Colonic mucosa (tissue), 4 donors: Measurements from ENCODE around the gene CAMKK1. TPM values are rescaled to one million over a fixed set of nuclear protein-coding genes. Genes with fewer than 3 reads are reported as not detected.

Experiments
- DNase-seq: peaks from one replicate; pipeline ENCODE4 v3.0.0-alpha.2; 2020
- H3K27ac ChIP-seq: fragments of 200-600 bp; one replicate; pipeline ENCODE4 v1.8.0; 2021
- H3K27me3 ChIP-seq: fragments of 200-600 bp; one replicate; pipeline ENCODE4 v1.8.0; 2021
- H3K36me3 ChIP-seq: fragments of 200-600 bp; one replicate; pipeline ENCODE4 v1.8.0; 2021
- H3K4me1 ChIP-seq: fragments of 200-600 bp; one replicate; pipeline ENCODE4 v1.8.0; 2021; ENCODE audit warnings: mild to moderate bottlenecking
- H3K4me3 ChIP-seq: fragments of 200-600 bp; one replicate; pipeline ENCODE4 v1.8.0; 2021
- H3K9ac ChIP-seq, 2 donors: one replicate each; pipeline ENCODE4 v1.7.0; 2013; ENCODE audit warnings: control low read depth in 2 of 2, low read depth in 2 of 2, low read length in 2 of 2
- H3K9me3 ChIP-seq: fragments of 200-600 bp; one replicate; pipeline ENCODE4 v1.8.0; 2021
- intact Hi-C: fragments of 100-400 bp; cut with DNase I; formaldehyde crosslinking; loops from one replicate; pipeline ENCODE4 v1.14.1; 2022
- total RNA-seq, 2 donors: library from RNA; stranded (reverse); fragmentation: NEBNext Ultra II Directional in 1 of 2; extraction: Animal tissue kit (Norgen Biotek cat#: 25700) in 1 of 2; gene quantifications; one replicate each; pipeline ENCODE4 v1.2.1, GENCODE V29; 2021
- TF ChIP-seq, protein P1 (sequence below): fragments of 200-600 bp; IDR thresholded peaks from one replicate; pipeline ENCODE4 v1.8.0; 2022; ENCODE audit warnings: antibody characterized with exemption, mild to moderate bottlenecking
- donor health status: healthy.
- donor health status: DM: no; HTN: no; CAD: no.
- donor health status: DM: no; HTN: no; CAD: no.

The CAMKK1 gene
- total RNA-seq, 2 donors from 2014 or later = 3.6 to 7.2 TPM

DNA sequence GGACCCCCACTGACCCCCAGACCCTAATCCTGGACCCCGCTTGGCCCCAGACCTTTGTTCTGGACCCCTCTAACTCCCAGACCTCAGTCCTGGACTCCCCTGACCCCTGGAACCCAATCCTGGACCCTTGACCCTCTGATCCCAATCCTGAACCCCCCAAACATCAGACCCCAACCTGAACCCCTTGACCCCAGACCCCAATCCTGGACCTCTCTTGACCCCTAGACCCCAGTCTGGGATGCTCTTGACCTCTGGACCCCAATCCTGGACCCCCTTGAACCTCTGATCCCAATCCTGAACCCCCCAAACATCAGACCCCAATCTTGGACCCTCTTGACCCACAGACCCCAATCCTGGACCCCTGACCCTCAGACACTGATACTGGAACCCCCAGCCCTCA, 36.9 kb upstream of the CAMKK1 start:
- H3K27me3 ChIP-seq = no peaks in the 10 kb centered on the region
- H3K9me3 ChIP-seq = no peaks in the 10 kb centered on the region
- H3K4me1 ChIP-seq = no peaks in the 10 kb centered on the region
- H3K4me3 ChIP-seq = no peak overlapping the region
- intact Hi-C loops = no loop called here
- no peak overlapping the region for H3K9ac ChIP-seq
- TF ChIP-seq, protein P1, sequence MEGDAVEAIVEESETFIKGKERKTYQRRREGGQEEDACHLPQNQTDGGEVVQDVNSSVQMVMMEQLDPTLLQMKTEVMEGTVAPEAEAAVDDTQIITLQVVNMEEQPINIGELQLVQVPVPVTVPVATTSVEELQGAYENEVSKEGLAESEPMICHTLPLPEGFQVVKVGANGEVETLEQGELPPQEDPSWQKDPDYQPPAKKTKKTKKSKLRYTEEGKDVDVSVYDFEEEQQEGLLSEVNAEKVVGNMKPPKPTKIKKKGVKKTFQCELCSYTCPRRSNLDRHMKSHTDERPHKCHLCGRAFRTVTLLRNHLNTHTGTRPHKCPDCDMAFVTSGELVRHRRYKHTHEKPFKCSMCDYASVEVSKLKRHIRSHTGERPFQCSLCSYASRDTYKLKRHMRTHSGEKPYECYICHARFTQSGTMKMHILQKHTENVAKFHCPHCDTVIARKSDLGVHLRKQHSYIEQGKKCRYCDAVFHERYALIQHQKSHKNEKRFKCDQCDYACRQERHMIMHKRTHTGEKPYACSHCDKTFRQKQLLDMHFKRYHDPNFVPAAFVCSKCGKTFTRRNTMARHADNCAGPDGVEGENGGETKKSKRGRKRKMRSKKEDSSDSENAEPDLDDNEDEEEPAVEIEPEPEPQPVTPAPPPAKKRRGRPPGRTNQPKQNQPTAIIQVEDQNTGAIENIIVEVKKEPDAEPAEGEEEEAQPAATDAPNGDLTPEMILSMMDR = no peak
- peaks cover 4% of the 10 kb centered on the region for H3K36me3 ChIP-seq
- no peak overlapping the region for H3K27ac ChIP-seq
- no peak for DNase-seq

DNA sequence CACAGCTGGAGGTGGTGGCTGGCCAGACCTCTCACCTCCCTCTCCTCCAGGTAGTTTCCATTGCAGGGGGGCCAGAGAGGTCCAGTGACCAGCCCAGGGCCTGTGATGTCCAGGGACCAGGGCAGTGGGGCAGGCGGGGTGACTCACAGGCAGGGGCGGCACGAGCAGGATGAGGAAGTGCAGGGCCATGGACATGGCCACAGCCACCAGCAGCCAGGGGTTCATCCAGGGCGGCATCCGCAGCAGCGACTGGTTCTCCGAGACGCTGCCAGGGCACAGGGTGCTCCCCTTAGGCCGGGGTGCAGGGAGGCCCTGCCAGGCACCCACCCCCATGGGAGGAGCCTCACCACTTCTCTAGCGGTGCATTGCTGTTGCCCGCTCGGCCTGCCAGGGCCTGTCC, 36.3 kb upstream of the CAMKK1 start:
- Histone ChIP-seq H3K27me3 (no peaks in the 10 kb centered on the region), H3K4me3 (no peak overlapping the region), H3K9me3 (no peaks in the 10 kb centered on the region), H3K36me3 (peaks cover 4% of the 10 kb centered on the region), H3K4me1 (no peaks in the 10 kb centered on the region), H3K27ac (no peak overlapping the region), H3K9ac (no peak overlapping the region)
- DNase-seq = no peak
- intact Hi-C loops = no loop called here
- TF ChIP-seq, protein P1 = no peak

DNA sequence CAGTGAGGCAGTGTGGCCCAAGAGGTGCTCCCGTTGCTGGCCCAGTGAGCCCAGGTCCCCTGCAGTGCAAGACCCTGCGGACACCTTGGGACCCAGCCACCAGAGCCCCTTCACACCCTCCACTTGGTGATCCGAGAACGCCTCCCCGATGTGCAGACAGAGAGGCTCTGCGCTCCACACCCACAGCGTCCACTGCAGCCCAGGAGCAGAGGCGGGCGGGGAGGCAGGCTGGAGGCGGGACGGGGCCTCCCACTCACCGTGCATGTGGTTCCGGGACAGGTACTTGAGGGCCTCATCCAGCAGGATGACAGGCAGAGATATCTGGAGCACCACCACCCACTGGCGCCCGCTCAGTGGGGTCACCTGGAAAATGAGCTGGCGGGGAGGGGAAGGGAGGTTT, 35.6 kb upstream of the CAMKK1 start:
- no peaks in the 10 kb centered on the region for H3K27me3 ChIP-seq
- H3K27ac ChIP-seq = no peak overlapping the region
- H3K9ac ChIP-seq = no peak overlapping the region
- peaks cover 4% of the 10 kb centered on the region for H3K36me3 ChIP-seq
- no peak for DNase-seq
- no peak overlapping the region for H3K4me3 ChIP-seq
- H3K4me1 ChIP-seq = no peaks in the 10 kb centered on the region
- H3K9me3 ChIP-seq = no peaks in the 10 kb centered on the region
- TF ChIP-seq, protein P1 = no peak
- intact Hi-C loops = no loop called here

DNA sequence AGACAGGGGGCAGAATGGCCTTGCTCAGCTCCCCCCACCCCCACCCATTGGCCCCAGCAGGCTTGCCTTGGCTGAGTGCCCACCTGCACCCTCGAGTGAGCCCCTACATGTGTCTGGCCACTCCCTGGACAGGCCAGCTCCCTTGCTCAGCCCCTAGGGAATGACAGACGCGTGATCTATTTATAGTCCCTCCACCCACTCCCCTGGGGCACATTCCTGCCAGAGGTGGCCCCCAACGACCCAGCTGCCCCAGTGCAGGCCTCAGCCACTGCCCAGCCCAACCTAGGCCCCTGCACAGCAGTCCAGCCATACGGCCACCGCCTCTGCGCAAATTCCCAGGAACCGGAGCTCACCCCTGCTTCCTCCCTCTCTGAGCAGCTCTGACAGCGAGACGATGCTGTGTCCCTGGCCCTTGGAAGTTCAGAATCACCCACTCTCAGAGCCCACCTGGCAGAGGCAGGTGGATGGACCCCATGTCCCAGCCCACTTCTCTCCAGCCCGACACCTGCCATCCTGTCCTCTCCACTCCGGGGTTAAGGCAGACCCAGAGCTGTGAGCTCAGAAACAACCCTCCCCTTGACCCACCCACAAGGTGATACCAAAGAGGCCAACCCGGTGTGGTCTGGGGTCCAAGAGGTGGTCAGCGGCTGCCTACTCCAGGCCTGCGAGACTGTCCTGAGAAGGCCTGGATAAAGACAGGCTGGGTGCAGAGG, 34.9 kb upstream of the CAMKK1 start:
- H3K27ac ChIP-seq = no peak overlapping the region
- no peaks in the 10 kb centered on the region for H3K27me3 ChIP-seq
- intact Hi-C loops = no loop called here
- no peak for DNase-seq
- TF ChIP-seq, protein P1 = no peak
- peaks cover 4% of the 10 kb centered on the region for H3K36me3 ChIP-seq
- H3K9me3 ChIP-seq = no peaks in the 10 kb centered on the region
- H3K9ac ChIP-seq = no peak overlapping the region
- H3K4me1 ChIP-seq = no peaks in the 10 kb centered on the region
- H3K4me3 ChIP-seq = no peak overlapping the region

DNA sequence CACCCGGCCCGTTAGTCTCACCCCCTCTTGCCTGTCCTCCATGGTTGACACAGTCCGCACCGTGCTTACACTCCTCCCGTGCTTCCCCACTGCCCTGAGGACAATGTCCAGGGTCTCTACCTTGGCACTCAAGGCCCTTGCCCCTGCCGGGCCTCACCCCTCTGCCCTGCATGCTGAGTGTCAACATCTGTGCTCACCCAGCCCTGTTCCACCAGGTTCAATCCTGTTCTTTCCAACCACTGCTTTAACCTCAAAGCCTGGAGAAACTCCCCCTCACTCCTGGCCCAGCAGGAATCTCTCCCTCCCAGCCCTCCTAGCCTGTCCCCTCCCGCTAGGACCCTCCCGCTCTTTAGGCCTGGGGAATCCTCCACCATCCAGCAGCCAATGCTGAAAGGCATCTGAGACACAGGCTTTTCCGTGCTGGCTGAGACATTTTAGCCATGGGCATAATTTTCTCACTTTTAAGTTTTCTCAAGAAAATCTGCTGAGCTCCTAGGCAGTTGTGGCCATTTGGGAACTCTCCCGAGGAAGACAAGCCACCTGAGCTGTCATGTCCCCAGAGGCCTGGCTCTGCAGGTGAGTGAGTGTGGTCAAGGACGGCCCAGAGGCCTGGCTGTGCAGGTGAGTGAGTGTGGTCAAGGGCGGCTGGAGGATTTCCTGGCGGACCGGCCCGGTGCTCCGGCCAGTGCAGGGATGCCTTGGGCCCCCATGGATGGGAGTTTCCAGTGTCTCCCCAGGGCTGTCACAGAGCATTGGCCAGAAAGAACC, 34.2 kb upstream of the CAMKK1 start:
- no peaks in the 10 kb centered on the region for H3K9me3 ChIP-seq
- H3K36me3 ChIP-seq = no peaks in the 10 kb centered on the region
- TF ChIP-seq, protein P1 = no peak
- DNase-seq = no peak
- no peak overlapping the region for H3K9ac ChIP-seq
- H3K27me3 ChIP-seq = no peaks in the 10 kb centered on the region
- no peak overlapping the region for H3K27ac ChIP-seq
- H3K4me3 ChIP-seq = no peak overlapping the region
- intact Hi-C loops = no loop called here
- H3K4me1 ChIP-seq = no peaks in the 10 kb centered on the region
